Adrenal gland (tissue), 12 donors: ENCODE measurements around the gene FILIP1. TPM values are rescaled to one million over a fixed set of nuclear protein-coding genes. Genes with fewer than 3 reads are reported as not detected.

Experiments used
- DNase-seq, 7 donors: peaks; one replicate each; pipeline ENCODE4 v3.0.0-alpha.2; 2019 to 2020
- H3K27ac ChIP-seq, 5 donors: fragments of 200-600 bp; sonication (generic) in 4 of 5; 1 replicate in 3 of 5; 2 replicates in 2 of 5; pipeline versions ENCODE4 v1.5.1 to v1.8.0; 2016 to 2020; ENCODE audit warnings: mild to moderate bottlenecking in 1 of 5
- H3K27me3 ChIP-seq: fragments of 200-600 bp; 2 replicates; pipeline ENCODE4 v1.8.0; 2021
- H3K36me3 ChIP-seq, 2 donors: fragments of 200-600 bp; replicated peaks in 1 of 2; 1 replicate in 1 of 2; 2 replicates in 1 of 2; pipeline versions ENCODE4 v1.5.1 to v1.8.0; 2018 to 2022
- H3K4me1 ChIP-seq, 2 donors: fragments of 200-600 bp; replicated peaks in 1 of 2; 1 replicate in 1 of 2; 2 replicates in 1 of 2; pipeline versions ENCODE4 v1.5.1 to v1.8.0; 2018 to 2021
- H3K4me3 ChIP-seq, 4 donors: fragments of 200-600 bp; sonication (generic) in 3 of 4; one replicate each; pipeline ENCODE4 v1.5.1; 2016 to 2018
- H3K9me3 ChIP-seq, 3 donors: fragments of 200-600 bp; sonication (generic) in 1 of 3; replicated peaks in 1 of 3; 1 replicate in 2 of 3; 2 replicates in 1 of 3; pipeline versions ENCODE4 v1.5.1 to v1.8.0; 2016 to 2021
- POLR2A ChIP-seq, 2 donors: fragments of 450-650 bp; IDR thresholded peaks; one replicate each; pipeline ENCODE4 v1.6.1; 2017; ENCODE audit warnings: antibody characterized with exemption in 2 of 2, mild to moderate bottlenecking in 2 of 2, moderate library complexity in 1 of 2
- WGBS, 4 donors: extraction: QIAGEN DNeasy Blood & Tissue Kit in 2 of 4; methylation state at CpG; one replicate each; pipeline versions ENCODE4 v1.1.5 to v1.1.7; 2013 to 2017; 5-methylcytosine and 5-hydroxymethylcytosine counted together
- intact Hi-C, 2 donors: fragments of 100-400 bp; cut with DNase I; formaldehyde crosslinking; loops; one replicate each; pipeline versions ENCODE4 v1.14.1 to v1.15.0; 2022 to 2023
- polyA plus RNA-seq, 3 donors: library from polyadenylated mRNA; stranded (reverse); fragments of 200-250 nt in 2 of 3; fragments of 350-450 nt in 1 of 3; fragmentation: Illumina TruSeq in 1 of 3; extraction: RNeasy Lipid Tissue Mini Kit (QIAGEN cat#74804) in 1 of 3; gene quantifications; one replicate each; pipeline ENCODE4 v1.2.3, GENCODE V29; 2013 to 2014
- total RNA-seq, 9 donors: library from RNA; depleted of rRNA in 4 of 9; stranded (reverse); fragments of >200 nt in 4 of 9; fragments of 120-200 nt in 1 of 9; fragmentation: NEBNext Ultra II Directional in 1 of 9; extraction: Animal tissue kit (Norgen Biotek cat#: 25700) in 1 of 9; gene quantifications; one replicate each; pipeline versions ENCODE4 v1.1.0 to v1.2.4, GENCODE V29; 2013 to 2023
- TF ChIP-seq, protein P1 (sequence below), 6 experiments: fragments of 450-650 bp in 4 of 6; fragments of 200-600 bp in 2 of 6; sonication (generic) in 1 of 6; IDR thresholded peaks; 1 replicate in 5 of 6; 2 replicates in 1 of 6; pipeline versions ENCODE4 v1.5.1 to v1.8.0; 2016 to 2021; ENCODE audit warnings: antibody characterized with exemption in 6 of 6, mild to moderate bottlenecking in 2 of 6, moderate library complexity in 1 of 6
- donor health status: healthy with polysubstance abuse.
- donor health status: Bipolar disorder and iron deficiency.
- donor health status: DM: yes; HTN: yes; CAD: no.
- donor health status: DM: no; HTN: no; CAD: no.
- donor health status: DM: no; HTN: no; CAD: no.
- donor health status: DM: yes; HTN: yes; CAD: no.

Gene FILIP1
- total and polyA plus RNA-seq, 12 donors: 0.94 to 8.0 (median 2.3) TPM

DNA sequence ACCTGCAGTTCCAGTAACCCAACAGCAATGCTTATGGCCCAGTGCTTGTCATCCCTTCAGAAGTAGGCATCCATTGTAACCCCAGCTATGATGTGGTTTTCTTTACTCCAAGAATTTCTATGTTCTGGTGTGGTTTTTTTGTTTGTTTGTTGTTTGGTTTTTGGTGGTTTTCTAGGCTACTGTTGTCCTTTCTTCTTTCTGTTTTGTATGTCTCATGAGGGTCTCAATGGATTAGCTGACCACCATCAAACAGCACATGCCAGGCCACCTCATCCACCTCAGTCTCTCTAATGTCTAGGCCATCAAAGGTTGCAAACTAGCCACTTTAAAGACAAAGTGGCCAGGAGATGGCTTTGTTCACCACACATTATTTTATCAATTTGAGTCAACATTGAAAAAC lies 149.6 kb downstream of the FILIP1 start:
- intact Hi-C loops: no loop called here
- H3K27me3 ChIP-seq: no peaks in the 10 kb centered on the region
- no peaks in the 10 kb centered on the region for H3K4me1 ChIP-seq
- no peak overlapping the region for H3K4me3 ChIP-seq
- no peaks in the 10 kb centered on the region for H3K9me3 ChIP-seq
- no peak for DNase-seq
- H3K27ac ChIP-seq: no peak overlapping the region
- no peak for TF ChIP-seq POLR2A (IDR thresholded peaks at IDR 0.05)
- TF ChIP-seq, protein P1, sequence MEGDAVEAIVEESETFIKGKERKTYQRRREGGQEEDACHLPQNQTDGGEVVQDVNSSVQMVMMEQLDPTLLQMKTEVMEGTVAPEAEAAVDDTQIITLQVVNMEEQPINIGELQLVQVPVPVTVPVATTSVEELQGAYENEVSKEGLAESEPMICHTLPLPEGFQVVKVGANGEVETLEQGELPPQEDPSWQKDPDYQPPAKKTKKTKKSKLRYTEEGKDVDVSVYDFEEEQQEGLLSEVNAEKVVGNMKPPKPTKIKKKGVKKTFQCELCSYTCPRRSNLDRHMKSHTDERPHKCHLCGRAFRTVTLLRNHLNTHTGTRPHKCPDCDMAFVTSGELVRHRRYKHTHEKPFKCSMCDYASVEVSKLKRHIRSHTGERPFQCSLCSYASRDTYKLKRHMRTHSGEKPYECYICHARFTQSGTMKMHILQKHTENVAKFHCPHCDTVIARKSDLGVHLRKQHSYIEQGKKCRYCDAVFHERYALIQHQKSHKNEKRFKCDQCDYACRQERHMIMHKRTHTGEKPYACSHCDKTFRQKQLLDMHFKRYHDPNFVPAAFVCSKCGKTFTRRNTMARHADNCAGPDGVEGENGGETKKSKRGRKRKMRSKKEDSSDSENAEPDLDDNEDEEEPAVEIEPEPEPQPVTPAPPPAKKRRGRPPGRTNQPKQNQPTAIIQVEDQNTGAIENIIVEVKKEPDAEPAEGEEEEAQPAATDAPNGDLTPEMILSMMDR (IDR thresholded peaks at IDR 0.05): no peak
- no peaks in the 10 kb centered on the region for H3K36me3 ChIP-seq

DNA sequence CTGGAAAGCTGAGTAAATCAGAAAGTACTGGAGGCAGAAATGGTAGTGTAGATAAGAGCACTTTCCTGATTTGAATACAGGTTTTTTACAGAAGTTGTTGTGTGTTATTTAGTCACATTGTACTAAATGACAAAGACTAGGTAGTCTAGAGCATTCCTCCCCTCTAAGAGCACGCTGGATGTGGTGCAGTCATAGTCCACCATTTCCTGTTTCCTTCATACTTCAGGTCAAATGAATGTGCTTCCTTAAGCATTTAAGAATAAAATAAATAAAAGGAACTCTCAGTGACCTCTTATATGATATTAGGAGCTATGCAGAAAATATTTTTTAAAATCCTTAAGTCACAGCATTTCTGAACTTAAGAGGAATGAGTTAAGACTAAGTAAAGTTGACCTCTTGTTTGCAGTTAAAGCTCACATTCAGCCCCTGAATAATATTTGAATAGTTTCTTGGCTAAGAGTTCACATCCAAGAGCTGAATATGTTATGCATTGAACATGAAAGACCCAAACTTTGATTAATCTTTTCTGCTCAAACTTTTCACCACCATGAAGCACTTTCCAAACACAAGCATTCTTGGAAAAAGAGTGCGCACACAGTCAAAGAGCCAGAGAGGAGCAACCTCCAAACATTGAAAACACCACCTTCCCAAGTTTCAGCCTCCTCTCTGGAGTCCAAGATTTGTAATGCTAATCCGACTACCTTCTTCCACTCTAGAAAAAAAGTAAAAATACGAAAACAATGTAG lies 155.6 kb downstream of the FILIP1 start:
- Histone ChIP-seq H3K9me3 (no peaks in the 10 kb centered on the region), H3K36me3 (no peaks in the 10 kb centered on the region), H3K4me1 (no peaks in the 10 kb centered on the region), H3K4me3 (no peak overlapping the region), H3K27me3 (no peaks in the 10 kb centered on the region), H3K27ac (no peak overlapping the region)
- 59 to 74% (median 63%) methylated on average over 4 of the region's 4 CpGs for WGBS, 4 donors
- intact Hi-C loops: no loop called here
- DNase-seq: no peak
- TF ChIP-seq POLR2A (IDR thresholded peaks at IDR 0.05): no peak
- TF ChIP-seq, protein P1 (IDR thresholded peaks at IDR 0.05): no peak

DNA sequence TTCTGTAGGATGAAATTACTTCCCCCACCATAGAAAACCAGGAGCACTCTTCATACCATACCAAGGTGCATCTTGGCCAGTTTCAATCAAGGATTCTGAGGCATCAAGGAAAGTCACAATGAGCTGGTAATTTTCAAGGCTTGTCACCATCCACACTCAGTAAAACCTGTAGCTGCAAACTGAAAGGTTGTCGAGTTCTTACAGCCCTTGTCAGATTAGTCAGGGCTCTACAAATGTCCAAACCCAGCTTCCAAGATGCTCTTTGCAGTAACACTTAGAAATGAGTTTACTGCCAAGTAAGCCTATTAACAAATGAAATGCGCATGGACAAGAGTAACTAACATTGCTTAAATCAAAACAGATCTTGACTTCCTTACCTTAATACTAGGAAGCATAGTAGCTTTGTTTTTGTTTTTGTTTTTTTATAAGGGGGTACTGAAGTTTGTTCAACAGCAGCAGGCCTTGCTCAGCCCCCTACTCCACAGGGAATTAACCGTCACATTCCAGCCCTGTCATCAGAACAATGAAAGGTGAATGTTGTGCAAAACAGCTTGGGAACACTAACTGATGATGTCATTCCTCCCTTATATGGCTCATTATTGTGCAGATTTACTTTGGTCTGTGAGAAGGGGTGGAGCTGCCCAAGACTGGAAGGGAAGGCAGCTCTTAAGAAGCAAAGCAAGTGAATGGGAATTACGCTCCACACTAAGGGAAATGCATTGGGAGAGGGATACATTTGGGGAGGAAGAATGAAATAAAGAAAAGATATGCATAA lies 159.1 kb downstream of the FILIP1 start:
- DNase-seq: no peak
- peak overlapping the region in 1 of 5 donors; percentile 31 for H3K27ac ChIP-seq
- WGBS, 4 donors: 65 to 76% (median 69%) methylated on average over 4 of the region's 4 CpGs
- H3K9me3 ChIP-seq: no peaks in the 10 kb centered on the region
- no peaks in the 10 kb centered on the region for H3K36me3 ChIP-seq
- intact Hi-C loops: no loop called here
- H3K4me1 ChIP-seq: no peaks in the 10 kb centered on the region
- TF ChIP-seq, protein P1 (IDR thresholded peaks at IDR 0.05): no peak
- TF ChIP-seq POLR2A (IDR thresholded peaks at IDR 0.05): no peak
- no peak overlapping the region for H3K4me3 ChIP-seq
- H3K27me3 ChIP-seq: no peaks in the 10 kb centered on the region

DNA sequence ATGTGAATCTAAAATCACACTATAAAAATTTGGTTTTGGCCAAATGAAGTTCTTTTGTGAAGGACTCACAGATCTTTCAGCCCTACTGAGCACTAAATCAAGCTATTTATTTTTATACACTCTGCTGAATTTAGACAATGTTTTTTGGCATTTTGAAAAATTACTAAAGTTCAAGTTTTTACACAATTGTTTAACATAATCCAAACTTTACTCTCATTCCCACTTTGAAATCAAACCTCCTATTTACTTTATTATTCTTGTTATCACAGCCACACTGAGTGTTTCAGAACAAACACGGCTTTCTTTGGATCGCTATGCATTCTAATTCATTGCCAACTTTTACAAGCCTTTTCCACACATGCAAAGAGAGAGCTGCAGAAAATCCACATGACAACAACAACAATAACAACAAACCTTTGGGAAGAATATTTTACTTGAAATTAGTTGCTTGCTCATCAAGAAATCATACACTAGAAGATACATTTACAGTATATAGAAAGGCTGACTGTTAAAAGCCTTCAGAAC lies 159.9 kb downstream of the FILIP1 start:
- TF ChIP-seq, protein P1 (IDR thresholded peaks at IDR 0.05): no peak
- no peak for TF ChIP-seq POLR2A (IDR thresholded peaks at IDR 0.05)
- no peaks in the 10 kb centered on the region for H3K9me3 ChIP-seq
- no peaks in the 10 kb centered on the region for H3K27me3 ChIP-seq
- no peaks in the 10 kb centered on the region for H3K36me3 ChIP-seq
- no peak for DNase-seq
- 80 to 91% (median 89%) methylated on average over 2 of the region's 2 CpGs for WGBS, 4 donors
- intact Hi-C loops: no loop called here
- no peaks in the 10 kb centered on the region for H3K4me1 ChIP-seq
- no peak overlapping the region for H3K27ac ChIP-seq
- no peak overlapping the region for H3K4me3 ChIP-seq
